C4-2B (cell line): ENCODE results near the gene FER1L5.

ENCODE experiments used
- H3K27ac ChIP-seq: fragments of 450-650 bp; 2 replicates; pipeline ENCODE4 v1.5.1; 2017
- CTCF ChIP-seq: fragments of 450-650 bp; conservative IDR thresholded peaks from 2 replicates; pipeline ENCODE4 v1.5.1; 2017; ENCODE audit warnings: mild to moderate bottlenecking
- ZFX ChIP-seq: fragments of 450-650 bp; IDR thresholded peaks from 2 replicates; pipeline ENCODE4 v1.6.1; 2017

The FER1L5 gene

GRCh38 chr2:96727431-96727830 lies 84.9 kb downstream of the FER1L5 start:
- no peak overlapping the region for H3K27ac ChIP-seq
- TF ChIP-seq CTCF (no peak), ZFX (no peak)

GRCh38 chr2:96729748-96730147 lies 87.2 kb downstream of the FER1L5 start:
- H3K27ac ChIP-seq: no peak overlapping the region
- TF ChIP-seq CTCF: no peak
- no peak for TF ChIP-seq ZFX

- H3K27ac ChIP-seq: no peak overlapping the region
- TF ChIP-seq ZFX (no peak), CTCF (no peak)
These were observed 87.6 kb downstream of the FER1L5 start for GRCh38 chr2:96730212-96730611.

- no peak overlapping the region for H3K27ac ChIP-seq
- TF ChIP-seq ZFX (no peak), CTCF (no peak)
These were observed 91.4 kb downstream of the FER1L5 start for GRCh38 chr2:96733931-96734330.

- H3K27ac ChIP-seq: no peak overlapping the region
- no peak for TF ChIP-seq ZFX
- no peak for TF ChIP-seq CTCF
These were observed 92.5 kb downstream of the FER1L5 start for GRCh38 chr2:96734880-96735583.

GRCh38 chr2:96737251-96737650 lies 94.7 kb downstream of the FER1L5 start:
- no peak for TF ChIP-seq ZFX
- no peak for TF ChIP-seq CTCF

GRCh38 chr2:96737831-96738230 lies 95.3 kb downstream of the FER1L5 start:
- TF ChIP-seq CTCF (no peak), ZFX (no peak)

More at GRCh38 chr2:96737251-96737650, 94.7 kb downstream of the FER1L5 start:
- H3K27ac ChIP-seq: no peak overlapping the region

More at GRCh38 chr2:96737831-96738230, 95.3 kb downstream of the FER1L5 start:
- H3K27ac ChIP-seq: no peak overlapping the region
